HG03342 (cell line): ENCODE measurements around the gene BORCS5.
"Not testable (repeated sequence)": the region's sequence is repeated elsewhere in the genome, so short reads cannot be mapped to it uniquely, and the experiment has no call there.

Experiments
- ATAC-seq: cut with Tn5 transposase; IDR thresholded peaks from one replicate; pipeline ENCODE4 v1.9.1; 2021; ENCODE audit warnings: mild to moderate bottlenecking, moderate library complexity; ENCODE audit not compliant: unreplicated experiment

Gene BORCS5

GRCh38 chr12:12480074-12480473 is 123.2 kb downstream of the BORCS5 start:
- no peak for ATAC-seq

DNA sequence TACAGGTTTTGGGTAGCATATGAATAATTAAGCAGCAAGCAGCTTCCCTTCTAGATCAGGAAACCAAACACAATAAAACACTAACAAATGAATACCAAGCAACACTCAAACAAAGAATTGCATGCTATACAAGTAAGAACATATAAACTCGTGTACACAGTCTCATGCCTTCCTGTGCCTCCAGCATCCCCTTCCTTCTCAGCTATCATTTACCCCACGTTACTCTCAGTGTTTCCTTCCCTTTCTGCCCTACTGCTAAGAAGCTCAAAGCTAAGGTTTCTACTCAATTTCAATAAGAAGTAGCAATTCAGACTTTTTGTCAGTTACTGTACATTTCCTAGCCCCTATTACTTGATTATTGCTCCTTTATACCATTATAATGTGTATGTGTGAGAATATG is 124.8 kb downstream of the BORCS5 start:
- no peak for ATAC-seq

DNA sequence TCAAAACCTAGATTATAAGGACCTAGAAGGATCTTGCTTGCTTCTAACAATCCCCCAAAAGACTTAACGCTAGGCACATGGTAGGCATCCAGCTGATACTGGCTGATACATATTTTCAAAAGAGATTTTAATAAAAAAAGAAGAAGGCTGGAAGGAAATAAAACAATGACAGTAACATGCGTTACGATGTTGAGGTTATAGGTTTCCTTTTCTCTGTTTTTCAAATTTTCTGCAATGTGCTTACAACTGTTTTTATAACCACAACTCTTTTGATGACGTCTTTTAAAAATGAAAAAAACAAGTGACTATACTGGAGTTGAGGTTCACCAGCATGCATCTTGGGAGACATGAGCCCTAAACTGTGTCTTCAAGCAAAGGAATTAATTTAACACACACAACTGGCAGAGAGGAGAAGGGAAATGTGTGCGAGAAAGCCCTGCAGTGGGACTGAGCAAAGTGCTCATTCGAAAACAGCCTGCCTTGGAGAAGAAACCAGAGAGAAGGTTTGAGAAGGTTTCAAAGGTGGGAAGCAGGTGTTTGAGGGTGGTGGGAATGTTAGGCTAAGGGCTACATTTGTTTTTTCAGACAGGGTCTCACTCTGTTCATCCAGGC is 125.4 kb downstream of the BORCS5 start:
- ATAC-seq, result no peak

- ATAC-seq, result no peak
These were observed 126.1 kb downstream of the BORCS5 start for GRCh38 chr12:12482959-12483358.

- no peak for ATAC-seq
These were observed 126.6 kb downstream of the BORCS5 start for GRCh38 chr12:12483438-12483837.

DNA sequence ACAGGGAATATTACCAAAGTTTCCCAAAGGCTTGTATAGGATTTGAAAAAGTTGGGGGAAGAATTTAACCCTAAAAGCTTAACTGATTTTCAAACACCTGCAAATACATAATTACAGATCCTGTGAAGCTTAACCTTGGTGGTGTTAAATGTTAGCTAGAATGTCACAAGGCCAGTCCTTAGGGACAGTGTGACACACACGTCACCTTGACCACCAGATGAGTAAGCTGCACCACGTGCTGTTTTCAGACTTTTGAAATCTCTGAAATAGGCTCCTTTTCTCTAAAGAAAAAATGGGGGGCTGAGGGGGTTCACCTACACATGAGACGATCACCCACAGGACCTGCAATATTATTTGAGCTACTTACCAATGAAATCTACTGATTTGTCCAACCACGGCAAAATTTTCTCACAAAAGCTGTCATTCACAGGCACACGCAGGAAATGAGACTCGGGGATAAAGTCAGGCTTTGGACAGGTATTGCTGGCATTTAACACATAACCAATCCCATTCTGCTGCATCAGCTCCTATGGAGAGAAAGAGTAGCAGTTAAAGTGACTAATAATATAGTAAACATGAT is 129.9 kb downstream of the BORCS5 start:
- peak; percentile 87 for ATAC-seq

DNA sequence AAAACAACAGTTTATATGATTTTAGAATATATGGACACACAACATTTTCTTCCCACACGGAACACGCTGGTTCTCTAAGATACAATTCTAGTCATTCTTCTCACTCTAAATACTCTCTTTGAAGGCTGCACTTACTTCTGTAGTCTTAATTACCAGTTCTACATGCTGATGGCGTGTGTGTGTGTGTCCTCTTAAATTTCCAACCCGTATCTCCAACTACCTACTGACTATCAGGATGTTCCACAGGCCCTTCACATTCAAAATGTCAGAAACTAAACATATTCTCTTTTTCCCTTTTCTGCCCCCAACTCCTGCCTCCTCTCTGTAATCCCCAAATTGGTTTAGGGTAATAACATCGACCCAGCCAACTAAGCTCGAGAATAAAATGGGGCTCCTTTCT is 130.6 kb downstream of the BORCS5 start:
- no peak for ATAC-seq

- ATAC-seq, result no peak
These were observed 131.4 kb downstream of the BORCS5 start for GRCh38 chr12:12488296-12488695.

- ATAC-seq, result no peak
These were observed 132.1 kb downstream of the BORCS5 start for GRCh38 chr12:12488823-12489550.

DNA sequence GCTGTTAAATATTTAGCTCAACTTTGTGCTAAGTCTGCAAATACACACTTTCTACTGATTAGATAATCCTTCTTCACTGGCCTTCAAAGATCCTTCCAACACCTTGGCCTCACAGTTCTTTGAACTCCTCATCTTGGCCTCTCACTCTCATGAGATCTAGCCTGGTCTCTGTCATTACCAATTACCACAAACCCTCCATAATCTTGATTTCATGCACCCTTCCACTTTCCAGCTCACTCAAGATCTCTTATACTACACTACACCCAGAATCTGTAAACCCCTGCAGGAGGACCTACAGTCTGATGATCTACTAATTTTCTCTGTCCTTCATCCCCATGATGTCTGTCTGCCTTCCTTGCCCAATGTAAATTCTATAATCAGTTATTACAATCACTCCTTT is 134.7 kb downstream of the BORCS5 start:
- no peak for ATAC-seq

DNA sequence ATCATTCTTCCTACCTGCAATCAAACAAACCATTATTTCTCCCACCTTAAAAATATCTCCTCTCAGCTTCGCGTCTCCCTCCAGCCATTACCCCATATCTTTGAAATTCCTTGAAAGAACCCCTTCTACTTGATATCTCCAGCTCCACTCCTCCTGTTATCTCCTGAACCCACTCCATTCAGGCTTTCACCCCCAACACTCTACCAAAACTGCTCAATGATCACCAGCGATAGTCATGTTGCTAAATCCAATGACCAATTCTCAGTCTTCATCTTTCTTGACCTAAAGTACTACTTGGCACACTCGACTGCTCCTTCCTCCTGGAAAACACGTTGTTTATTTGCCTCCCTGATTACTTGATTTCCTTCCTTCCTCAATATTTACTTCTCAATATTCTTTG is 135.7 kb downstream of the BORCS5 start:
- no peak for ATAC-seq

- no peak for ATAC-seq
These were observed 138.7 kb downstream of the BORCS5 start for GRCh38 chr12:12495536-12495935.

DNA sequence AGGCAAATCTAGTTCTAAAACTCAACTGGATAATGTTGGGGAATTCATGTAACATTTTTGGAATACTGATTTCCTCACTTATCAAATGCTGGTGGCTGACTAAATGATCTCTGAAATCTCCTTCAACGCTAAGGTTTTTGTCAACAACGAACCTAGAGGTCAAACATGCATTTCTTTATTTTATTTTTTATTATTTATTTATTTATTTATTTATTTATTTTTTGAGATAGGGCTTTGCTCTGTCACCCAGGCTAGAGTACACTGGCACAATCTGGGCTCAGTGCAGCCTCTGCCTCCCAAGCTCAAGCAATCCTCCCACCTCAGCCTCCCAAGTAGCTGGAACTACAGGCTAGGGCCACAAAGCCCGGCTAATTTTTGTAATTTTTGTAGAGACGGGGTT is 141.3 kb downstream of the BORCS5 start:
- no peak for ATAC-seq

GRCh38 chr12:12499909-12500604 is 143.2 kb downstream of the BORCS5 start:
- no peak for ATAC-seq

GRCh38 chr12:12501121-12501520 is 144.2 kb downstream of the BORCS5 start:
- no peak for ATAC-seq

DNA sequence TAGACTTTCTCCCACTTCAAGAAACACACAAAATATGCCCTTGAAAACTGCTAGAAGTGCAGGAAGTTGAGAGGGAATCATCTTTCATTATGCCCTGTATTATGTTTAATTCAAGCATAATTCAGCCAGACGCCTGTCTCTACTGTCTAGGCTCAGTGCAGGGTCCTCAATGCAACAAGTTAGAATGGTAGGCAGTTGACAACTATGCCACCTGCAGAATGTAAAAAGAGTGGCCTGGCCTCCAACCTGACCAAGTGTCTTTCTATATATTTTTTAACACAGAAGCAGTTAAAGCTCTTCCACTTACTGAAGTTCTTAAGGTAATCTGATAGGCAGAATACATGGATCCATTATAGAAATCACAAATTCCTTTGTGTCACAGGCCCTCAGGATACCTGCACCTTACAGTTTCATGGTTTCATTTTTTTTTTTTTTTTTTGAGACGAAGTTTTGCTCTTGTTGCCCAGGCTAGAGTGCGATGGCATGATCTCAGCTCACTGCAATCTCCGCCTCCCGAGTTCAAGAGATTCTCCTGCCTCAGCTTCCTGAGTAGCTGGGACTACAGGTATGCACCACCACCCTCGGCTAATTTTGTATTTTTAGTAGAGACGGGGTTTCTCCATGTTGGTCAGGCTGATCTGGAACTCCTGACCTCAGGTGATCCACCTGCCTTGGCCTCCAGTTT is 145.4 kb downstream of the BORCS5 start:
- not testable (repeated sequence) for ATAC-seq

GRCh38 chr12:12502815-12503151 is 145.9 kb downstream of the BORCS5 start:
- no peak for ATAC-seq

DNA sequence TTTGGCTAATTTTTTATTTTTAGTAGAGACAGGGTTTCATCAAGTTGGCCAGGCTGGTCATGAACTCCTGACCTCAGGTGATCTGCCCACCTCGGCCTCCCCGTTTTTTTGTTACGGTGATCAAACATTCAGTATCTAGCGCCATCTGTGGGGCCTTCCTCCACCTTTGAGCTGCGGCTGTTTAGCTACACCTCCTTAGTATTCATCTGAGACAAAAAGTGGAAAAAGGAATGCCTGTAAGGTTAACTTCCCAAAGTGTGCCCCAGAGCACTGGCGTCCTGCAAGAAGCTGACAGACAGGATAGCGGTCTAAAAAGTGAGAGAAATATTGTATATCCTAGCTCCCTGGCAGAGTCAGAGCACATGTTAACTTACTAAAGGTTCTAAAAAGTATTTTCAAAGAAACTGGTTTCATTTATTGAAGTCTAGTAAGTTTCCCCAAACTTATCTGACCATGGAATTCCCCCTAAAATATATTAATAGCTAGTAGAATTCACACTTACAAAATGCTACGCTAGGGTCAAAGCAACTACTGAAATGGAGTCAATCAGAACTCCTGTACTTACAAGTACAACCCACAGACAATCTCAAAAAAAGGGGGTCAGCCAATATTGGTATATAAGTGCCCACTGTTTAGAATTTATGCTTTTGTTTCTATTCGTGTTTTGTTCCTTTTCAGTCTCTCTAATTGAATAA is 146.7 kb downstream of the BORCS5 start:
- no peak for ATAC-seq

- peak; percentile 88 for ATAC-seq
These were observed 148.9 kb downstream of the BORCS5 start for GRCh38 chr12:12505544-12506495.

GRCh38 chr12:12506496-12506890 is 149.6 kb downstream of the BORCS5 start:
- ATAC-seq, result no peak
